ENCODE measurements around the gene CGREF1. TPM values are rescaled to one million over a fixed set of nuclear protein-coding genes. Genes with fewer than 3 reads are reported as not detected.

CGREF1 gene
- total RNA-seq, 1 experiment from 2014 or later: 18.7 TPM

GRCh38 chr2:27127883-27128667, 9.1 kb upstream of the CGREF1 start:
- intact Hi-C loops (cut with micrococcal nuclease): no loop called here
- Histone ChIP-seq H3F3A (ENCODE audit: low read length, unreplicated experiment) (no peaks in the 10 kb centered on the region), H2AFZ (ENCODE audit: low read length) (no peak overlapping the region), H4K20me1 (ENCODE audit: low read length) (peaks cover 4% of the 10 kb centered on the region; the same call in 1 of the 2 replicates), H3K9me3 (ENCODE audit: low read length) (no peaks in the 10 kb centered on the region), H3K4me1 (ENCODE audit: insufficient read depth, low read length) (peaks cover 4% of the 10 kb centered on the region), H3K79me2 (ENCODE audit: low read length) (peaks cover 8% of the 10 kb centered on the region), H3K9ac (ENCODE audit: low read length) (no peak overlapping the region), H3K36me3 (ENCODE audit: low read depth, low read length) (peaks cover 12% of the 10 kb centered on the region), H3K4me3 (ENCODE audit: low read length) (no peak overlapping the region), H3K27me3 (ENCODE audit: low read length) (no peaks in the 10 kb centered on the region), H3K27ac (ENCODE audit: low read length) (no peak overlapping the region), H3K4me2 (ENCODE audit: low read length) (no peak overlapping the region), H3K9me2 (replicated peaks; ENCODE audit: low read length) (no peaks in the 10 kb centered on the region)
- ChIA-PET POLR2A (ENCODE audit: unreplicated experiment) (no interaction called here), CTCF (no interaction called here)
- DNase-seq (no peak), ATAC-seq (no peak)
- TF ChIP-seq EZH2phosphoT487 (IDR thresholded peaks at IDR 0.05; ENCODE audit: borderline replicate concordance, low read length) (no peak), EZH2 (IDR thresholded peaks at IDR 0.05; ENCODE audit: low read length, unreplicated experiment) (no peak), CTCF (conservative IDR thresholded peaks at IDR 0.05; ENCODE audit: low read depth, low read length) (no peak)
- BruUV-seq (replicated peaks): no TSS peak

DNA sequence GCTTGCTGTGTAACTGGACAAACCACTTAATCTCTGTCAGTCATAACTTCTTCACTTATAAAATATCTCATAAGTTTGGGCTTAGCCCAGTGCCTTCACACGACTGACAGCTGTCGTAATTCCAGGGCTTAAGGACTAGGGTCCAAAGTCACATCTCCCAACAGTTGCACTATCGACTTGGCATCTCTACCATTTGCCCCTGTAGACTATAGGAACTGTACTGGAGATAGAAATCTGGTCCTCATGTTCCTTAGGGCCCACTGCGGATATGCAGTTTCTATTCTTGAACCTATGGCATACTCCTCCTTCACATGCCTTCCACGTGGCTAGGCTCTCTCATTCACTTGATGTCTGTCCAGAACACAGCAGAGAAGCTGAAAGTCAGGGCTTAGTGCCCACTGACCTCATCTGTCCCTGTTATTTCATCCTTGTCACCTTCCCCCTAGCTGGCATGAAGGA, 7.4 kb upstream of the CGREF1 start:
- DNase-seq (no peak), ATAC-seq (no peak)
- ChIA-PET CTCF (no interaction called here), POLR2A (ENCODE audit: unreplicated experiment) (no interaction called here)
- H3K27ac ChIP-seq (ENCODE audit: low read length): no peak overlapping the region
- intact Hi-C loops (cut with micrococcal nuclease): no loop called here
- no peak overlapping the region for H3K4me2 ChIP-seq (ENCODE audit: low read length)
- H3K4me1 ChIP-seq (ENCODE audit: insufficient read depth, low read length): no peaks in the 10 kb centered on the region
- H3K9ac ChIP-seq (ENCODE audit: low read length): no peak overlapping the region
- H3K9me3 ChIP-seq (ENCODE audit: low read length): no peaks in the 10 kb centered on the region
- H4K20me1 ChIP-seq (ENCODE audit: low read length): no peaks in the 10 kb centered on the region
- no peaks in the 10 kb centered on the region for H3K27me3 ChIP-seq (ENCODE audit: low read length)
- H2AFZ ChIP-seq (ENCODE audit: low read length): no peak overlapping the region
- no TSS peak for BruUV-seq (replicated peaks)
- H3K4me3 ChIP-seq (ENCODE audit: low read length): no peak overlapping the region
- H3K36me3 ChIP-seq (ENCODE audit: low read depth, low read length): peaks cover 5% of the 10 kb centered on the region
- TF ChIP-seq CTCF (conservative IDR thresholded peaks at IDR 0.05; ENCODE audit: low read depth, low read length) (no peak), EZH2phosphoT487 (IDR thresholded peaks at IDR 0.05; ENCODE audit: borderline replicate concordance, low read length) (no peak), EZH2 (IDR thresholded peaks at IDR 0.05; ENCODE audit: low read length, unreplicated experiment) (no peak)
- no peaks in the 10 kb centered on the region for H3K79me2 ChIP-seq (ENCODE audit: low read length)
- H3F3A ChIP-seq (ENCODE audit: low read length, unreplicated experiment): no peaks in the 10 kb centered on the region
- no peaks in the 10 kb centered on the region for H3K9me2 ChIP-seq (replicated peaks; ENCODE audit: low read length)

DNA sequence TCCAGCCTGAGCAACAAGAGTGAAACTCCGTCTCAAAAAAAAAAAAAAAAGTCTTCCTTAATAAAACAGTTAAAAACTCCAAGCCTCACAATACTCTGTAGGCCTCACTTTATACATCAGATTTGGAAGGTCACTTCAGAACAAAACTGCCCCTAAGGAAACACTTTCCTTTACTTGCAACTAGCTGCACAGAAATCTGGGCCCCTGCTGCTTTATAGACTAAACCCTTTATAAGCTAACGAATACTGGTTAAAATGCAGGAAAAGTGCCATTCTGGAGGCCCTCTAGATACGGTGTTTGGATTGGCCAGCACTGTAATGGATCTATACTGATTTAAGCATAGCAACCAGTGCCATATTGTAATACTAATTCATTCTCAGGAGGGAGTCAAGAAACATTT, 6.2 kb upstream of the CGREF1 start:
- no peaks in the 10 kb centered on the region for H3K9me3 ChIP-seq (ENCODE audit: low read length)
- H3F3A ChIP-seq (ENCODE audit: low read length, unreplicated experiment): no peaks in the 10 kb centered on the region
- ATAC-seq (no peak), DNase-seq (no peak)
- H2AFZ ChIP-seq (ENCODE audit: low read length): no peak overlapping the region
- POLR2A ChIA-PET (ENCODE audit: unreplicated experiment): no interaction called here
- no peaks in the 10 kb centered on the region for H3K4me1 ChIP-seq (ENCODE audit: insufficient read depth, low read length)
- no peaks in the 10 kb centered on the region for H4K20me1 ChIP-seq (ENCODE audit: low read length)
- no peaks in the 10 kb centered on the region for H3K27me3 ChIP-seq (ENCODE audit: low read length)
- no peaks in the 10 kb centered on the region for H3K9me2 ChIP-seq (replicated peaks; ENCODE audit: low read length)
- H3K9ac ChIP-seq (ENCODE audit: low read length): no peak overlapping the region
- no peaks in the 10 kb centered on the region for H3K36me3 ChIP-seq (ENCODE audit: low read depth, low read length)
- H3K4me2 ChIP-seq (ENCODE audit: low read length): no peak overlapping the region
- CTCF ChIA-PET: no interaction called here
- intact Hi-C loops (cut with micrococcal nuclease): no loop called here
- TF ChIP-seq EZH2phosphoT487 (IDR thresholded peaks at IDR 0.05; ENCODE audit: borderline replicate concordance, low read length) (no peak), CTCF (conservative IDR thresholded peaks at IDR 0.05; ENCODE audit: low read depth, low read length) (no peak), EZH2 (IDR thresholded peaks at IDR 0.05; ENCODE audit: low read length, unreplicated experiment) (no peak)
- H3K79me2 ChIP-seq (ENCODE audit: low read length): no peaks in the 10 kb centered on the region
- no peak overlapping the region for H3K4me3 ChIP-seq (ENCODE audit: low read length)
- H3K27ac ChIP-seq (ENCODE audit: low read length): no peak overlapping the region
- BruUV-seq (replicated peaks): no TSS peak

Measured in PC-3 (cell line).